NT2/D1 (cell line): ENCODE measurements around the gene PGS1.

Experiments used
- DNase-seq: peaks from one replicate; pipeline ENCODE4 v3.0.0-alpha.2; 2011; ENCODE audit warnings: low read depth, low spot score
- H3K27me3 ChIP-seq: 2 replicates; pipeline ENCODE4 v1.6.0; 2011; ENCODE audit warnings: mild to moderate bottlenecking; ENCODE audit not compliant: insufficient read length, insufficient read depth
- H3K36me3 ChIP-seq: 2 replicates; pipeline ENCODE4 v1.6.1; 2011; ENCODE audit warnings: mild to moderate bottlenecking, low read length, mixed read lengths; ENCODE audit not compliant: insufficient read depth, insufficient read length
- H3K4me1 ChIP-seq: 2 replicates; pipeline ENCODE4 v1.5.1; 2011; ENCODE audit not compliant: insufficient read depth, insufficient read length
- H3K4me3 ChIP-seq: 2 replicates; pipeline ENCODE4 v1.5.1; 2011; ENCODE audit warnings: low read depth; ENCODE audit not compliant: insufficient read length
- H3K9ac ChIP-seq: 2 replicates; pipeline ENCODE4 v1.6.0; 2011; ENCODE audit warnings: low read depth; ENCODE audit not compliant: insufficient read length
- H3K9me3 ChIP-seq: 2 replicates; pipeline ENCODE4 v1.5.1; 2011; ENCODE audit warnings: mild to moderate bottlenecking, low read length; ENCODE audit not compliant: insufficient read depth
- SUZ12 ChIP-seq: IDR thresholded peaks from 2 replicates; pipeline ENCODE4 v1.6.1; 2011; ENCODE audit not compliant: insufficient read length, insufficient read depth; ENCODE audit errors: extremely low read depth
- YY1 ChIP-seq: IDR thresholded peaks from 2 replicates; pipeline ENCODE4 v1.6.1; 2011; ENCODE audit not compliant: insufficient read length, insufficient read depth
- ZNF274 ChIP-seq: IDR thresholded peaks from 2 replicates; pipeline ENCODE4 v1.6.1; 2011; ENCODE audit warnings: mild to moderate bottlenecking, low read depth, low read length

PGS1 gene

DNA sequence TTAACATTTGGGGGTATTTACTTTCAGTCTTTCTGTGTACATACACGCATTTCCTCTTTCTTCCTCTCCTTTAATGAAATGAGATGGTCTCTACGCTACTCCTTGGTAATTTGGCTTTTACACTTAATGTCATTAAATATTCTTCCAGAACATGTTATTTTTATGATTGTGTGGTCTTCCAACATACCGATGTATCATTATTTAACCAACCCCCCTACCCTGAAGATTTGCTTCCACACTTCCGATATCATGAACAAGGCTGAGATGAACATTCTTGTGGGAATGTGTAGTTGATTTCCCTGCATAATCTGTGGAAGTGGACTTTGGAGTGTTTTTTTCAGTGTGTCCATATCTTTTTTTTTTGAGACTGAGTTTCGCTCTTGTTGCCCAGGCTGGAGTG is 2.3 kb upstream of the PGS1 start:
- H3K4me1 ChIP-seq = peaks cover 20% of the 10 kb centered on the region
- DNase-seq = no peak
- no peaks in the 10 kb centered on the region for H3K27me3 ChIP-seq
- no peaks in the 10 kb centered on the region for H3K9me3 ChIP-seq
- no peak overlapping the region for H3K4me3 ChIP-seq
- TF ChIP-seq YY1 = no peak
- TF ChIP-seq ZNF274 = no peak
- TF ChIP-seq SUZ12 = no peak
- peaks cover 11% of the 10 kb centered on the region for H3K36me3 ChIP-seq
- H3K9ac ChIP-seq = no peak overlapping the region

DNA sequence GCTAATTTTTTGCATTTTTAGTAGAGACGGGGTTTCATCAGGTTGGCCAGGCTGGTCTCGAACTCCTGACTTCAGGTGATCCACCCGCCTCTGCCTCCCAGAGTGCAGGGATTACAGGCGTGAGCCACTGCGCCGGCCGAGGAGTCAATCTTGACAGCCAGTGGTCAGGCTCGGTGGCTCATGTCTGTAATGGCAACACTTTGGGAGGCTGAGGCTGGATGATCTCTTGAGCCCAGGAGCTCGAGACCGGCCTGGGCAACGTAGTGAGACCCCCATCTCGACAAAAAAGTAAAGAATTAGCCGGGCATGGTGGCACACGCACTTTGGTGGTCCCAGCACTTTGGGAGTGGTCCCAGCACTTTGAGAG is 608 bp upstream of the PGS1 start:
- Histone ChIP-seq H3K9me3 (no peaks in the 10 kb centered on the region), H3K4me1 (peaks cover 18% of the 10 kb centered on the region), H3K27me3 (no peaks in the 10 kb centered on the region), H3K9ac (peak overlapping the region; percentile 96), H3K36me3 (peaks cover 16% of the 10 kb centered on the region), H3K4me3 (peak overlapping the region; percentile 97)
- TF ChIP-seq ZNF274 = no peak
- TF ChIP-seq YY1 = no peak
- no peak for DNase-seq

DNA sequence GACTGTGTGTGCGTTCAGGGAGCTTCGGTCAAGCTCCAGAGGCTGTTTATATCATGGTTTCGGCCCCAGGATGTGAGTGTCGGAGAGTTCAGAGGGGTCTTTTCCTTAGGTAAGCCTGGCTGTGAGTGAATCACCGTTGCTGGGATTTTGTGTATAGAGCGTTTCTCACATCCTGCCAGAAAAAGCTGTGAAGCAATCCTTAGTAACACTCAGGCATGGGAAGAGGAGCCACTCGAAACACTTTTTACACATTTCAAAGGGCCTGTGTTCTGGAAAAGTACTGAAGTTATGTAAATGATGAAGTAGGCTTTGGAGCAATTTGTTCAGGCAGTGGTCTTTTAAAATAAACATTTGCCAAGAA is 662 bp downstream of the PGS1 start:
- Histone ChIP-seq H3K9ac (peak overlapping the region; percentile 96), H3K9me3 (no peaks in the 10 kb centered on the region), H3K4me1 (peaks cover 16% of the 10 kb centered on the region), H3K27me3 (no peaks in the 10 kb centered on the region), H3K36me3 (peaks cover 16% of the 10 kb centered on the region), H3K4me3 (peak overlapping the region; percentile 97)
- TF ChIP-seq YY1 (no peak), ZNF274 (no peak), SUZ12 (no peak)
- DNase-seq = no peak

GRCh38 chr17:78380370-78380769 is 1.9 kb downstream of the PGS1 start:
- Histone ChIP-seq H3K9me3 (no peaks in the 10 kb centered on the region), H3K4me3 (no peak overlapping the region), H3K4me1 (peaks cover 11% of the 10 kb centered on the region), H3K9ac (no peak overlapping the region), H3K36me3 (peaks cover 24% of the 10 kb centered on the region), H3K27me3 (no peaks in the 10 kb centered on the region)
- no peak for TF ChIP-seq YY1
- no peak for TF ChIP-seq ZNF274
- TF ChIP-seq SUZ12 = no peak
- no peak for DNase-seq

DNA sequence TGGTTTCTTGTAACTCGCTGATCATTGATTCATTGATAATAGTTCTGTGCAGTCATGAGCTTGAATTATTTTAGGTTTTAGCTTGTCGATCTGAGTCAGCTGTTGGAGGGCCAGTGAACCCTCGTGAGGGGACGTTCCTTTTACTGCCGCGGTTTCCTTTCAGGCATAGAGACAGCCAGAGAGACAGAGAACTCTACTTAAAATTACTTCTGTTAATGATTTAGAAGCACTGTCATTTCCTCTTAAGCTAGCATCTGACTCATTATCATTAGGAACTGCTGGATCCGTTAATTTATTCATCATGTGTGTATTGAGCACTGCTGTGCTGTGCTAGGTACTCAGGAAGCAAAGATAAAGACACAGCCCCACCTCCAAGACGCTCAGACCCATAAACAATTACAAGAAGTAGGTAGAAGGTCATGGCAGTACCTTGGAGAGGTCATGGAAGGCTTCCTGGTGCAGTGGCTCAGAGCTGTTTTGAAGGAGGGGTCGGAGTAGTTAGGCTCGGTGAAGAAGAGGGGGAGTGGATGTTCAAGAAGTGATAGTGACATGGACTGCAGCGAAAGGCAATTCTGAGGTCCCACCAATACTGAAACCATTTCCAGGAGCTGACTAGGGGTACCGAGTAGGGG is 3.3 kb downstream of the PGS1 start:
- H3K9me3 ChIP-seq = no peaks in the 10 kb centered on the region
- no peak for DNase-seq
- H3K27me3 ChIP-seq = no peaks in the 10 kb centered on the region
- H3K9ac ChIP-seq = no peak overlapping the region
- H3K4me1 ChIP-seq = peaks cover 12% of the 10 kb centered on the region
- no peak overlapping the region for H3K4me3 ChIP-seq
- peaks cover 24% of the 10 kb centered on the region for H3K36me3 ChIP-seq
- TF ChIP-seq YY1 (no peak), ZNF274 (no peak), SUZ12 (no peak)

- Histone ChIP-seq H3K36me3 (peaks cover 30% of the 10 kb centered on the region), H3K9ac (no peak overlapping the region), H3K4me1 (peaks cover 7% of the 10 kb centered on the region), H3K27me3 (no peaks in the 10 kb centered on the region), H3K9me3 (no peaks in the 10 kb centered on the region), H3K4me3 (no peak overlapping the region)
- no peak for DNase-seq
- TF ChIP-seq ZNF274 = no peak
- no peak for TF ChIP-seq SUZ12
- no peak for TF ChIP-seq YY1
Measured at GRCh38 chr17:78383725-78384471, 5.4 kb downstream of the PGS1 start.

DNA sequence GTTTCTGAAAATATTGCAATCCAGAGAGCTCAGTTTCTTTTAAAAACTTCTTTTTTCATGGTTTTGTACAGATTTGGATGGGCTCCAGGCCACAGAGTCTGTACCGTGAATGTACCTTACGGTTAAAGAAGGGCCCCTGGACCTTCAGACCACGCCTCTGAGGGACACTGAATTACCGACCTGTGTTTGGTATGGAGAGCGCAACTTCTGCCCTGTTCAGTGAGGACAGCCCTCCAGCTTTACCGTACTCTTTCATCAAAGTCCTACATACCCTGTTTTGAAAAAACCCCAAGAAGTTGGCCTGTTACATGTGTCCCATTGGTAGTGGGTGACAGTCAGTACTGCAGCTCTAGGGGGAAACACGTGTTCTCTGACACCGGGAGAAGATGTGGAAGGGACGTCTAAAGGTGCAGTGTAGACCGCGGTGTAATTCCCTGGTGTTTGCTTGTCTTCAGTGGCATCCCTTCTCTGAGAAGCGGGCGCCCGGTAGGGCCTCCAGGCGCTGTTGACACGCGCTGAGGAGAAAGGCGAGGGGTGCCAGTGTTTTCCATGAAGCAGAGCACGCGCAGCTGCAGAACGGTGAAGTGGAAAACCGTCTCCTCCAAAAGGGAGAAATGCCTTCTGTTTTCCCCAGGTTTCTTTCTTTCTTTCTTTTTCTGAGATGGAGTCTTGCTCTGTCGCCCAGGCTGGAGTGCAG is 6.2 kb downstream of the PGS1 start:
- H3K9me3 ChIP-seq = no peaks in the 10 kb centered on the region
- peaks cover 7% of the 10 kb centered on the region for H3K4me1 ChIP-seq
- TF ChIP-seq YY1 (no peak), SUZ12 (no peak), ZNF274 (no peak)
- H3K4me3 ChIP-seq = no peak overlapping the region
- H3K9ac ChIP-seq = no peak overlapping the region
- peaks cover 30% of the 10 kb centered on the region for H3K36me3 ChIP-seq
- H3K27me3 ChIP-seq = no peaks in the 10 kb centered on the region
- DNase-seq = no peak
